AG04449 (cell line): Measurements from ENCODE around the gene TSPEAR.
"Not testable (repeated sequence)": the region's sequence is repeated elsewhere in the genome, so short reads cannot be mapped to it uniquely, and the experiment has no call there.

Source experiments
- CTCF ChIA-PET: fragments of 350-600 bp; formaldehyde crosslinking; extraction: SDS; loops from one replicate; lab custom pipeline; 2021; ENCODE audit warnings: antibody characterized with exemption; lab: Yijun Ruan, JAX
- POLR2A ChIA-PET: fragments of 400-600, 350-600 bp; formaldehyde crosslinking; extraction: SDS; loops from one replicate; lab custom pipeline; 2020; ENCODE audit warnings: antibody characterized with exemption, inconsistent platforms; lab: Yijun Ruan, JAX
- DNase-seq: peaks from one replicate; pipeline ENCODE4 v3.0.0-alpha.2; 2010; ENCODE audit warnings: low read depth, low spot score
- H3K4me3 ChIP-seq: 2 replicates; pipeline ENCODE4 v1.5.1; 2011; ENCODE audit warnings: low read depth, mild to moderate bottlenecking, control low read depth, low read length
- CTCF ChIP-seq: IDR thresholded peaks from one replicate; pipeline ENCODE4 v1.5.1; 2011; ENCODE audit warnings: mild to moderate bottlenecking, moderate library complexity, low read length, control low read depth, inconsistent platforms; ENCODE audit not compliant: insufficient read depth; ENCODE audit errors: missing control alignments

The TSPEAR gene

DNA sequence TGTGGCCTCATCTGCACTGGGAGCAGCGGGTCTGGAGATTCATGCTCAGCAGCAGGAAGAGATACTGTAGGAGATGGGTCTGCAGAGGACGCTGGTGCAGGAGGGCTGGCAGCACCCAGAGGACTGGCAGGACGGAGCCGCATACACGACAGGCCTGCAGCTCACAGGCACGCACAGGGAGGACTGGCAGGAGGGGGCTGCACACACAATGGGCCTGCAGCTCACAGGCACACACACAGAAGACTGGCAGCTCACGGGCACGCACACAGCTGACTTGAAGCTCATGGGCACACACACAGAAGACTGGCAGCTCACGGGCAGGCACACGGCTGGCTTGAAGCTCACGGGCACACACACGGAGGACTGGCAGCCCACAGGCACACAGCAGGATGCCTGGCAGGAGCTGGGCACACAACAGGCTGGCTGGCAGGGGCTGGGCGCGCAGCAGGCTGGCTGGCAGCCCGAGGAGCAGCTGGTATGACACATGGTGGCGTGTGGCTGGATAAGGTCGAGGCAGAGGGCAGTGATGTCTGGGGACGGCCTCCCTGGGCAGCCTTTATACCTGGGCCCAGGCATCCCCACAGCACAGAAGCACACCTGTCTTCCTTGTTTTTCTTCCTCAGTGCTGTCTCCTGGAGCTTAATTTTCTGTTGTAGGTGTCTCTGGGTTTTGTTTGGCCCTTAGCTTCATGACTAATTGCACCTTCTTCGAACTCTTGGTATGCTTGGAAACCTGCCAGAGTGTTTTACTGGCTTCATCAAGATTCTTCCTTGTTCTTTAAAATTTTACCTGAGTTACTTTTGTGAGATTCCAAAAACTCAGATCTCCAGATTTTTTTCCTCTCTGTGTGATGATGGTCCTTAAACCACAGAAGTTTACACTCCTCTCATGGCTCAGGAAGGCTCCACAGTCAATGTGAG, 44.7 kb downstream of the TSPEAR start, which contains the start of gene KRTAP12-2:
KRTAP12-2 (minus strand) TSS at position 527 of the 920 bp plus-strand sequence; CDS start at position 486, 41 bp downstream.
- POLR2A ChIA-PET, result no interaction called here
- no peak within 1 kb of the TSS for H3K4me3 ChIP-seq
- no peak for TF ChIP-seq CTCF
- no peak for DNase-seq
- CTCF ChIA-PET, result no interaction called here

DNA sequence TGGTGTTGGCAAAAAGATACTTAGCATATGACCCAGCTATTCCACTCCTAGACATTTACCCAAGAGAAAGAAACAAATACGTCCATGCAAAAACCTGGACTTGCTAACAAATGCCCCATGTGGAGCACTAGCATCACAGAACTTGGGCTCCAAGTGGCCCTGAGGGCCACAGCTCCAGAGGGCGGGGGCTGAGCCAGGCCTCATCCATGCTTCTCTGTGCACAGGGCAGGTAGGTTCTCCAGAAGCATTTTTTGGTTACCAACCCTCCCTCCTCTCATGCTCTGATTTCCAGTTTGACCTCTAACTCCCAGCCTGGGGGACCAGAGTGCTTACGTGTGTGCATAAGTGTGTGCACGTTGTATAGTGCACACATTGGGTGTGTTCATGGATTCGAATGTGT, 46.7 kb downstream of the TSPEAR start:
- no peak for TF ChIP-seq CTCF
- ChIA-PET CTCF (interaction anchor here (1.1 kb wide), 1 partner anchor 129 kb away, joined by 3 read pairs; no protein-coding TSS in a partner anchor), POLR2A (no interaction called here)
- H3K4me3 ChIP-seq, result no peak overlapping the region
- no peak for DNase-seq

DNA sequence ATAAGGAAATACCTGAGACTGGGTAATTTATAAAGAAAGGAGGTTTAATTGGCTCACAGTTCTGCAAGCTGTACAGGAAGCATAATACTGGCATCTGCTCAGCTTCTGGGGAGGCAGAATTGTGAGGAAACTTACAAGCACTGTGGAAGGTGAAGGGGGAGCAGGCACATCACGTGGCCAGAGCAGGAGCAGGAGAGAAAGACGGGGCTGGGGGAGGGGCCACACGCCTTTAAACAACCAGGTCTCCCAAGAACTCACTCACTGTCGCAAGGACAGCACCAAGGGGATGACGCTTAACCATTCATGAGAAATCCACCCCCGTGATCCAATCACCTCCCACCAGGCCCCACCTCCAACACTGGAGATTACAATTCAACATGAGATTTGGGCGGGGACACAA, 49.8 kb downstream of the TSPEAR start:
- CTCF ChIA-PET, H3K4me3 ChIP-seq, DNase-seq, POLR2A ChIA-PET: not testable (repeated sequence)

DNA sequence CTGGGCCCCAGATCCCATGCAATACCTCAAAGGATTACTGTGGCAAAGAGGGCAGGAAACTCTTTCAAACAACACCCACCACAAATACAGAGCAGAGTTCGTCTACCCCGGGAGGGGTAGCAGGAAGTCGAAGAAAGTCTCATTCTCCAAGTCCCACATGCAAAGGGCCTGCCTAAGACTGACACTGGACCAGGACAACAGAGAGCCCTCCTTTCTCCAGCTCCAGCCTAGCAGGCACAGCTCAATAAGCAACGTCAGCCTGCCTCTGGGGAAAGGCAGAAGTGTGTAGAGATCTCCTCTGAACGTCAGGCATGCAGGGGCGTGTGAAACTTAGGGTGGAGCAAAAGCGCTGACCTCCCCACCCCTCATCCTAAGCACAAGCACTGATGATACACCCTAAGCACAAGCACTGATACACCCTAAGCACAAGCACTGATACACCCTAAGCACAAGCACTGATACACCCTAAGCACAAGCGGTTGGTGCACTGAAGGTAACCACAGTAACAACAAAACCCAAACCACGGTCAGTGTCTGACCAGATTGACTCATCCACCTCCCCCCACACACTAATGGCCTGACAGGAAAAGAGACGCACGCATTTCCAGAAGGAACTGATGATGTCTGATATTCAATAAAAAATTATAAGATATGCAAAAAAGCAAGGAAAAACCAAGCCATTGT, 52.3 kb downstream of the TSPEAR start:
- TF ChIP-seq CTCF, result no peak
- ChIA-PET POLR2A (no interaction called here), CTCF (no interaction called here)
- DNase-seq, result no peak
- no peak overlapping the region for H3K4me3 ChIP-seq

GRCh38 chr21:44658541-44658910, 52.8 kb downstream of the TSPEAR start:
- H3K4me3 ChIP-seq, result no peak overlapping the region
- CTCF ChIA-PET, result no interaction called here
- no peak for TF ChIP-seq CTCF
- DNase-seq, result no peak
- POLR2A ChIA-PET, result no interaction called here

GRCh38 chr21:44657635-44658540, 53.5 kb downstream of the TSPEAR start, which contains the start of gene KRTAP12-3:
Gene KRTAP12-3, plus strand, starts transcription at chr21:44657932. Its CDS starts 48 bp downstream, at chr21:44657980.
- ChIA-PET CTCF (no interaction called here), POLR2A (no interaction called here)
- H3K4me3 ChIP-seq, result no peak within 1 kb of the TSS
- TF ChIP-seq CTCF, result no peak
- no peak for DNase-seq
